ENCODE data around the gene ACSL4. TPM values are rescaled to one million over a fixed set of nuclear protein-coding genes. Genes with fewer than 3 reads are reported as not detected.

The ACSL4 gene
- total RNA-seq, 4 donors from 2014 or later = 40.7 to 64.7 (median 43.7) TPM

DNA sequence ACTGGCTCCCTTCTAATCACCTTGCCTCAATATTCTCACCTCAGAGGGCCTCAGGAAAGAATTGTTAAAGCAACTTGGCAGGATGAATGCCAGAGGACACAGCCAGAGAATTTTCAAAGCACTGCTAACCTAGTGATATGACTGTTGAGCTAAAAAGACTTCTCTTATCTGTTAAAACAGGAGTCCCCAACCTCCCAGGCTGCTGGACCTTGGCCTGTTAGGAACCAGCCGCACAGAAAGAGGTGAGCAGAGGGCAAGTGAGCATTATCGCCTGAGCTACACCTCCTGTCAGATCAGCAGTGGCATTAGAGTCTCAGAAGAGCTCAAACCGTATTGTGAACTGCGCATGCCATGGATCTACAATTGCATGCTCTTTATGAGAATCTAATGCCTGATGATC is 106.4 kb downstream of the ACSL4 start:
- Histone ChIP-seq H3K4me3 (no peak overlapping the region), H3K36me3 (no peaks in the 10 kb centered on the region), H3K27me3 (no peaks in the 10 kb centered on the region), H3K27ac (no peak overlapping the region), H3K4me1 (peaks cover 2% of the 10 kb centered on the region), H3K9me3 (no peaks in the 10 kb centered on the region)
- no peak for DNase-seq (ENCODE audit: low spot score in 2 of 2)
- TF ChIP-seq, protein P1, sequence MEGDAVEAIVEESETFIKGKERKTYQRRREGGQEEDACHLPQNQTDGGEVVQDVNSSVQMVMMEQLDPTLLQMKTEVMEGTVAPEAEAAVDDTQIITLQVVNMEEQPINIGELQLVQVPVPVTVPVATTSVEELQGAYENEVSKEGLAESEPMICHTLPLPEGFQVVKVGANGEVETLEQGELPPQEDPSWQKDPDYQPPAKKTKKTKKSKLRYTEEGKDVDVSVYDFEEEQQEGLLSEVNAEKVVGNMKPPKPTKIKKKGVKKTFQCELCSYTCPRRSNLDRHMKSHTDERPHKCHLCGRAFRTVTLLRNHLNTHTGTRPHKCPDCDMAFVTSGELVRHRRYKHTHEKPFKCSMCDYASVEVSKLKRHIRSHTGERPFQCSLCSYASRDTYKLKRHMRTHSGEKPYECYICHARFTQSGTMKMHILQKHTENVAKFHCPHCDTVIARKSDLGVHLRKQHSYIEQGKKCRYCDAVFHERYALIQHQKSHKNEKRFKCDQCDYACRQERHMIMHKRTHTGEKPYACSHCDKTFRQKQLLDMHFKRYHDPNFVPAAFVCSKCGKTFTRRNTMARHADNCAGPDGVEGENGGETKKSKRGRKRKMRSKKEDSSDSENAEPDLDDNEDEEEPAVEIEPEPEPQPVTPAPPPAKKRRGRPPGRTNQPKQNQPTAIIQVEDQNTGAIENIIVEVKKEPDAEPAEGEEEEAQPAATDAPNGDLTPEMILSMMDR (IDR thresholded peaks at IDR 0.05) = no peak
- no peak for TF ChIP-seq POLR2AphosphoS5 (IDR thresholded peaks at IDR 0.05)
- TF ChIP-seq POLR2A (IDR thresholded peaks at IDR 0.05) = no peak
- no peak for TF ChIP-seq EP300 (IDR thresholded peaks at IDR 0.05)
- 98% methylated on average over 4 of the region's 4 CpGs for WGBS

GRCh38 chrX:109624641-109625616 is 108.1 kb downstream of the ACSL4 start, which contains the start of gene KCNE5:
TSS of gene KCNE5 (minus strand) at chrX:109625172. CDS start at chrX:109625020, 152 bp downstream.
- DNase-seq (ENCODE audit: low spot score in 2 of 2) = no peak
- H3K4me1 ChIP-seq = peaks cover 2% of the 10 kb centered on the region
- H3K9me3 ChIP-seq = no peaks in the 10 kb centered on the region
- WGBS = 42% methylated on average over 25 of the region's 79 CpGs
- TF ChIP-seq EP300 (IDR thresholded peaks at IDR 0.05) = no peak
- TF ChIP-seq, protein P1 (IDR thresholded peaks at IDR 0.05) = no peak
- no peak for TF ChIP-seq POLR2A (IDR thresholded peaks at IDR 0.05)
- no peak for TF ChIP-seq POLR2AphosphoS5 (IDR thresholded peaks at IDR 0.05)
- H3K4me3 ChIP-seq = peak within 1 kb of the TSS; percentile 39
- H3K27me3 ChIP-seq = no peaks in the 10 kb centered on the region
- H3K27ac ChIP-seq = no peak within 1 kb of the TSS
- no peaks in the 10 kb centered on the region for H3K36me3 ChIP-seq

DNA sequence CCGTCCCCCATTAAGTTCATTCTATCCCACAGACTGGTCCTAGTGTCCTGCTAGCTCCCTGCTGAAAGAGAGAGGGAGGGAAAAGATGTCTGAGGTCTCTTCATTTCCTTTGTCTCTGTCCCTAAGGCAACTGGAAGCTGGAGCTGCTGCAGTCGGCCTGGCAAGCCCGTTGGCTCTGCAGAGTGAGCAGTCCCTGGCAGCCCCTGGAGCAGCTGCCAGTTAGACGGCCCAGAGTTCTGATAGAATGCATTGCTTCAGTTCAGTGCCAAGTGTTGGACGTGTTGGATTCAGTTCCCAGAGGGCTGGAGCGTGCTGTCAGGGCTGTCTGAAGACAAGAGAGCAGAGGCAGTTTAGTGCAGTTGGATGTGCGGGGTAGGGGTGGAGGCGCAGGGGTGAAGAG is 109.1 kb downstream of the ACSL4 start:
- Histone ChIP-seq H3K4me1 (peaks cover 2% of the 10 kb centered on the region), H3K27ac (no peak overlapping the region), H3K27me3 (no peaks in the 10 kb centered on the region), H3K36me3 (no peaks in the 10 kb centered on the region), H3K9me3 (no peaks in the 10 kb centered on the region), H3K4me3 (no peak overlapping the region)
- TF ChIP-seq POLR2AphosphoS5 (IDR thresholded peaks at IDR 0.05) (no peak), EP300 (IDR thresholded peaks at IDR 0.05) (no peak), POLR2A (IDR thresholded peaks at IDR 0.05) (no peak)
- TF ChIP-seq, protein P1 (IDR thresholded peaks at IDR 0.05) = no peak
- WGBS = 72% methylated on average over 8 of the region's 8 CpGs
- DNase-seq (ENCODE audit: low spot score in 2 of 2) = no peak

- no peak for TF ChIP-seq POLR2A (IDR thresholded peaks at IDR 0.05)
- no peak for TF ChIP-seq POLR2AphosphoS5 (IDR thresholded peaks at IDR 0.05)
- TF ChIP-seq EP300 (IDR thresholded peaks at IDR 0.05) = no peak
- TF ChIP-seq, protein P1 (IDR thresholded peaks at IDR 0.05) = no peak
- Histone ChIP-seq H3K27me3 (no peaks in the 10 kb centered on the region), H3K9me3 (no peaks in the 10 kb centered on the region), H3K27ac (no peak overlapping the region), H3K4me1 (peaks cover 2% of the 10 kb centered on the region), H3K36me3 (no peaks in the 10 kb centered on the region), H3K4me3 (no peak overlapping the region)
- no peak for DNase-seq (ENCODE audit: low spot score in 2 of 2)
- WGBS = 78% methylated on average over 4 of the region's 4 CpGs
Measured at GRCh38 chrX:109622270-109622669, 110.8 kb downstream of the ACSL4 start.

DNA sequence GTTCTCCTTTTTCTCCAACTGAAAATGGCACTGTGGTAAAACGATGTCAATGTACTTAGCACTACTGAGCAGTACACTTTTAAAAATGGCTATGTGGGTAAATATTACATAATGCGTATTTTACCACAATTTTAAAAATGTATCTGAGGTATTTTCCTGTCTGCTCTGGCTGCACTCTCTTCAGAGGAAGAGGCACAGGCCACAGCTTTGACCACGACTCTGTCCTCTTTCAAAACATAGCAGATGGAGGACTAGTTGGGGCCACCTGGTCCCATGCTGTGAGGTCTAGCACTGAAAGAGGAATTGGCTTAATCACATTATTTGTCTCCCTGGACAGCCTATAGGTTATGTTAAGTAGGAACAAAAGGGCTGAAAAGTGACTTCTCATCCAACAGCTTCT is 113.3 kb downstream of the ACSL4 start:
- Histone ChIP-seq H3K9me3 (no peaks in the 10 kb centered on the region), H3K27ac (no peak overlapping the region), H3K27me3 (no peaks in the 10 kb centered on the region), H3K4me1 (no peaks in the 10 kb centered on the region), H3K36me3 (no peaks in the 10 kb centered on the region), H3K4me3 (no peak overlapping the region)
- no peak for TF ChIP-seq EP300 (IDR thresholded peaks at IDR 0.05)
- TF ChIP-seq, protein P1 (IDR thresholded peaks at IDR 0.05) = no peak
- TF ChIP-seq POLR2A (IDR thresholded peaks at IDR 0.05) = no peak
- no peak for TF ChIP-seq POLR2AphosphoS5 (IDR thresholded peaks at IDR 0.05)
- WGBS = 71% methylated on average over 3 of the region's 3 CpGs
- DNase-seq (ENCODE audit: low spot score in 2 of 2) = no peak
